ENCODE results near the gene ZBTB48.
"Not testable (repeated sequence)": the region's sequence is repeated elsewhere in the genome, so short reads cannot be mapped to it uniquely, and the experiment has no call there.

Gene ZBTB48

DNA sequence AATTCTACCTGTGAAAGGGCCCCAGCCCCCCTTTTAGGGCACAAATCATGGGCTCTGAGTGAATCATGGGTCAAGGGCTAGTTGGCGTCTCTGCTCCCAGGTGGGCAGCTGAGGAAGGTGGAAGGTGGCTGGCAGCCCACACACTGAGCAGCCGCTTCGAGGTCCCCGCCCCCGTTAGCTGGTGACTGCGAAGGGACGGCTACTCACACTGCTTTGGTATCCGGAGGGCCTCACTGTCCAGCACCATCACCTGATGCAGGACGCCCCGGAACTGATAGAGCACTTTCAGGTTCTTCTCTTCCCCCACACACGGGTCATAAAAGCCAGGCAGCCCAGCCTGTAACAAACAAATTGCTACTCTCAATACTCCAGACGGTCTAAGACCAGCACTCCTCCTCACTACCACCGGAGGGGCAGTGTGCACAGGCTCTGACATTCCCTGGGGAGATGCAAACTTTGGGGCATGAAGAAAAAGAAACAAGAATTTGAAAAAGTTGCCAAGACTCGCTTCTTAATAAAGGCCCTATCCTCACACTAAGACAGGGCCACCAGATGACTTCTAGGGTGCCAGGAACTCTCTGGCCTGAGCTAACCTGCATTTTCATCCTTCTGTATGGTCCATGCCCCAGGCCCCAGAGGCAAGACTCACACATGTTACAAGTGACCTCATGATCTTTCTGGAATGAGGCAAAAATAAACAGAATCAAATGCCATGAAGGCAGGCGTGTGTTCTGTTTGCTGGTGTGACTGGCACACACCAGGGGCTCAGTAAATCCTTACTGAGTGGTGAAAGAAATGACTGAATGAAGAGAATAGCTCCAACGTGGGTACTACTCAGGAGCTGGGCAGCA lies 56.3 kb downstream of the ZBTB48 start:
- no peak for DNase-seq

DNA sequence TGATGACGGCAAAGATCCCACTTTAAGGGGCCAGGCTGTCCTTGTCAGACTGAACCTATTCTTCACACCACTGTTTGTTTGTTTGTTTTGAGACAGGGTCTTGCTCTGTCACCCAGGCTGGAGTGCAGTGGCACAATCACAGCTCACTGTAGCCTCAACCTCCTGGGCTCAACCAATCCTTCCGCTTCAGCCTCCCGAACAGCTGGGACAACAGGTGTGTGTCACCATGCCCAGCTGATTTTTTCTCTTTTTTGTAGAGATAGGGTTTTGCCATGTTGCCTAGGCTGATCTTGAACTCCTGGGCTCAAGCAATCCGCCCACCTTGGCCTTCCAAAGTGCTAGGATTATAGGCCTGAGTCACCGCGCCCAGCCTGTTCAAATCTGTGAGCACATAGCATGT lies 57.0 kb downstream of the ZBTB48 start:
- DNase-seq: not testable (repeated sequence)

DNA sequence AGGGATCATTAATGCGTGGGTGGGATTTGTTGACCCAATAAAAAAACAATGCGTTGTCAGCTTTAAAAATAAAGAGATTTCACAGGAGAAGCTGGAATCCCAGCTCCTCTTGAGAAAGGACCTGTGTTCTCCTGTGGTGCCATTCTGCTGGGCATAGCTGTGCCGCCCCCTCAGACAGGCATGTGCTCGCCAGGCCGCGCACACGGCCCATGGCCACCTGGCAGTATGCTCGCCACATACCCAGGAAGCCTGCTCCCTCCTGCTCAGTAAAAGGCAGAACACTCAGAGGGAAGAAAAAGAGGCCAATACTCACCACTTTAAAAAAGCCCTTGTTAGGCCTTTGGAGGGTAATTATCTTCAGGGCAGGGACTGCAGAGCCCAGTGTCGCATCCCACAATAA lies 58.0 kb downstream of the ZBTB48 start:
- DNase-seq: no peak

DNA sequence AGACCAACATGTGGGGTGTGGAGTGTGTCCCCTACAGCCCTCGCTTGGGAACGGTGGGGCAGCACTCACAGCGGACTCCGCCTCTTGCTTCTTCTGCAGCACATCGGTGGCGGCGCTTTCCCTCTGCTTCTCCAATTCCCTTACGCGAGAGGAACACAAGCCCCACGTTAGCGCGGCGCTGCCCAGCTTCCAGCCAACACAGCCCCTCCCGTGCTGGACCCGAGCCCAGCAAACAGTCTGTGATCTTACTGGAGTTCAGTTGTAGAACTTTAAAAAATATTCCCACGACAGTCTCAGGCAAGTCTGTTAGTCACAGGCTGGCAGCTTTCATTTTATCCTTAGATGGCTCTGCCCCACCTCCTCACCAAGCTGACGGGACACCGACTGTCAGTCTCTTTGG lies 58.4 kb downstream of the ZBTB48 start:
- DNase-seq: no peak

Measured in NCI-H510A treated with DMSO at 0.1 percent for 48 hours (cell line).